Right lobe of liver (tissue), 4 donors: ENCODE data around the gene NDUFS6.

Source experiments
- POLR2A ChIP-seq: fragments of 450-650 bp; IDR thresholded peaks from one replicate; pipeline ENCODE4 v1.6.1; 2017; ENCODE audit warnings: antibody characterized with exemption, mild to moderate bottlenecking
- TF ChIP-seq, protein P1 (sequence below), 4 donors: fragments of 200-600 bp in 3 of 4; fragments of 450-650 bp in 1 of 4; IDR thresholded peaks; one replicate each; pipeline versions ENCODE4 v1.5.1 to v1.8.0; 2016 to 2022; ENCODE audit warnings: antibody characterized with exemption in 4 of 4, mild to moderate bottlenecking in 2 of 4
- donor health status: DM: no; HTN: no; CAD: no.
- donor health status: DM: no; HTN: no; CAD: no.
- donor health status: DM: no; HTN: yes; CAD: no.

DNA sequence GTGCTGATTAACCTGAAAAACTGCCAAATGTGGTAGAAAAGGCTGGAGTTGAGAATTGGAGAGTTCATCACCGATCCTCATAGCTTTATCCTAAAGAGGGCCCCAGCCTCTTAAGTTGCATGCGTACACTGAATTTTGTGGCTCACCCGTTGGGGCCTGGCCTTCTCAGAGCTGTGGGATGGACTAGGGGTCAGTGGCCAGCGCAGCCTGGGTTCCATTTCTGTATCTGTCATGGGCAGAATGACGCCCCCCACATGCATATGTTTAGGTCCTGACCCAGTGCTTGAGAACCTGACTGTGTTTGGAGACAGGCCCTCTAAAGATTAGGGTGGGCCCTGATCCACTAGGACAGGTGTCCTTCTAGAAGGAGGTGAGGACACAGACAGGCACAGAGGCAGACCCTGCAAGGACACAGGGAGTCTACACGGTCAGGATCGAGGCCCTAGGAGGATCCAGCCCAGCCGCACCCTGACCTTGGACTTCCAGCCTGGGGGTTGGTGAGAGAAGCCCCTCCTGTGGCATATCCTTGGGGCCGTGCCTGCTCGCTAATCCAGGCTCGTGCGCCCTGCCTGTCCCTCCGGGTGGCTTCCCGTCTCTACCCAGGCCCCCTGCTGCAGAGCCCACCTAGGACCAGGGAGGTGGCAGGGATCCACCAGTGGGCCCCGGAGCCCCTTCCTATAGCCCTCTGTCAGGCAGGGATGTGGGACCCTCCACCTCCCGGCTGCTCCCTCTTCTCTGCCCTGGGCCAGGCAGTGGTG is 32.2 kb downstream of the NDUFS6 start:
- TF ChIP-seq, protein P1, sequence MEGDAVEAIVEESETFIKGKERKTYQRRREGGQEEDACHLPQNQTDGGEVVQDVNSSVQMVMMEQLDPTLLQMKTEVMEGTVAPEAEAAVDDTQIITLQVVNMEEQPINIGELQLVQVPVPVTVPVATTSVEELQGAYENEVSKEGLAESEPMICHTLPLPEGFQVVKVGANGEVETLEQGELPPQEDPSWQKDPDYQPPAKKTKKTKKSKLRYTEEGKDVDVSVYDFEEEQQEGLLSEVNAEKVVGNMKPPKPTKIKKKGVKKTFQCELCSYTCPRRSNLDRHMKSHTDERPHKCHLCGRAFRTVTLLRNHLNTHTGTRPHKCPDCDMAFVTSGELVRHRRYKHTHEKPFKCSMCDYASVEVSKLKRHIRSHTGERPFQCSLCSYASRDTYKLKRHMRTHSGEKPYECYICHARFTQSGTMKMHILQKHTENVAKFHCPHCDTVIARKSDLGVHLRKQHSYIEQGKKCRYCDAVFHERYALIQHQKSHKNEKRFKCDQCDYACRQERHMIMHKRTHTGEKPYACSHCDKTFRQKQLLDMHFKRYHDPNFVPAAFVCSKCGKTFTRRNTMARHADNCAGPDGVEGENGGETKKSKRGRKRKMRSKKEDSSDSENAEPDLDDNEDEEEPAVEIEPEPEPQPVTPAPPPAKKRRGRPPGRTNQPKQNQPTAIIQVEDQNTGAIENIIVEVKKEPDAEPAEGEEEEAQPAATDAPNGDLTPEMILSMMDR (IDR thresholded peaks at IDR 0.05), result no peak
- no peak for TF ChIP-seq POLR2A
